Fibroblast of skin of left quadriceps (primary cell): ENCODE data around the gene CMTM4.

ENCODE experiments used
- DNase-seq, 2 experiments: peaks; one replicate each; pipeline ENCODE4 v3.0.0-alpha.2; 2013; ENCODE audit warnings: low read depth in 2 of 2

Gene CMTM4

GRCh38 chr16:66566051-66566901 is 130.3 kb downstream of the CMTM4 start, which contains the start of gene CMTM1:
CMTM1 (plus strand) TSS chr16:66566439; CDS start chr16:66566514, 75 bp downstream.
- DNase-seq = no peak
